A549 (cell line): ENCODE data around the gene RASGRF1. TPM values are rescaled to one million over a fixed set of nuclear protein-coding genes. Genes with fewer than 3 reads are reported as not detected.
A peak's percentile ranks its signal among the peaks of the same experiment; 100 is the strongest.

Source experiments
- ATAC-seq, 2 experiments: fragments of 200-7000 bp in 1 of 2; fragments of >200 bp in 1 of 2; cut with Nextera tagmentation in 1 of 2; cut with Tn5 transposase in 1 of 2; 3 replicates each; pipeline versions ENCODE4 v1.8.0 to v1.9.1; 2018 to 2020; ENCODE audit warnings: mild to moderate bottlenecking in 1 of 2, moderate library complexity in 1 of 2
- CTCF ChIA-PET: fragments of 300-600 bp; sonication (Branson Sonifier 250); formaldehyde crosslinking; extraction: SDS; loops from one replicate; lab custom pipeline; 2021; ENCODE audit warnings: antibody characterized with exemption, inconsistent platforms; lab: Yijun Ruan, JAX
- POLR2A ChIA-PET: fragments of 350-600 bp; formaldehyde crosslinking; extraction: SDS; loops from one replicate; lab custom pipeline; 2021; ENCODE audit warnings: antibody characterized with exemption, inconsistent platforms; lab: Yijun Ruan, JAX
- DNase-seq, 2 experiments: peaks; one replicate each; pipeline versions ENCODE4 v3.0.0 to v3.0.0-alpha.2; 2011 to 2016; ENCODE audit warnings: low read depth in 1 of 2, low spot score in 1 of 2
- FAIRE-seq: peaks from 2 replicates; lab custom pipeline; 2011; peaks lifted over from hg19 to GRCh38; lab: Jason Lieb, UNC
- H3K27ac ChIP-seq, 2 experiments: fragments of >200 bp; sonication (Bioruptor Twin); formaldehyde crosslinking; 3 replicates each; pipeline ENCODE4 v1.5.1; 2016 to 2017
- H3K4me1 ChIP-seq: fragments of >200 bp; sonication (Bioruptor Twin); formaldehyde crosslinking; 3 replicates; pipeline ENCODE4 v1.6.1; 2016
- H3K4me2 ChIP-seq: fragments of >200 bp; sonication (Bioruptor Twin); formaldehyde crosslinking; 3 replicates; pipeline ENCODE4 v1.6.1; 2016
- H3K4me3 ChIP-seq: fragments of >200 bp; sonication (Bioruptor Twin); formaldehyde crosslinking; 3 replicates; pipeline ENCODE4 v1.5.1; 2016
- H3K9me3 ChIP-seq: fragments of >200 bp; sonication (Bioruptor Twin); formaldehyde crosslinking; 3 replicates; pipeline ENCODE4 v1.6.1; 2016
- BHLHE40 ChIP-seq: IDR thresholded peaks from 2 replicates; pipeline ENCODE4 v1.6.1; 2012; ENCODE audit warnings: low read depth, low read length, inconsistent platforms
- CEBPB ChIP-seq, 2 experiments: fragments of >200 bp in 1 of 2; sonication (Bioruptor Twin) in 1 of 2; formaldehyde crosslinking in 1 of 2; IDR thresholded peaks; 2 replicates each; pipeline ENCODE4 v1.6.1; 2012 to 2016
- EHF ChIP-seq: fragments of 250-450 bp; sonication (Bioruptor Pico); IDR thresholded peaks from 2 replicates; pipeline ENCODE4 v1.5.0; 2020; ENCODE audit warnings: mild to moderate bottlenecking
- EP300 ChIP-seq, 2 experiments: fragments of >200 bp; sonication (Bioruptor Twin); formaldehyde crosslinking; IDR thresholded peaks; 2 replicates in 1 of 2; 3 replicates in 1 of 2; pipeline ENCODE4 v1.6.1; 2016 to 2017
- FOSB ChIP-seq: fragments of 250-450 bp; sonication (Bioruptor Pico); IDR thresholded peaks from 2 replicates; pipeline ENCODE4 v1.5.0; 2020; ENCODE audit warnings: mild to moderate bottlenecking, moderate library complexity
- FOSL2 ChIP-seq, 2 experiments: fragments of 450-650 bp in 1 of 2; fragments of >200 bp in 1 of 2; sonication (Bioruptor Twin) in 1 of 2; formaldehyde crosslinking; IDR thresholded peaks; 2 replicates each; pipeline versions ENCODE4 v1.5.0 to v1.6.1; 2016 to 2020; ENCODE audit warnings: mild to moderate bottlenecking in 1 of 2, moderate library complexity in 1 of 2
- GATA3 ChIP-seq: IDR thresholded peaks from 2 replicates; pipeline ENCODE4 v1.6.1; 2012; ENCODE audit warnings: borderline replicate concordance
- HEYL ChIP-seq: fragments of 250-450 bp; sonication (Bioruptor Pico); IDR thresholded peaks from 2 replicates; pipeline ENCODE4 v1.8.0; 2021; ENCODE audit warnings: mild to moderate bottlenecking, moderate library complexity
- HOXB5 ChIP-seq: fragments of 250-450 bp; sonication (Bioruptor Pico); IDR thresholded peaks from 2 replicates; pipeline ENCODE4 v1.5.0; 2020; ENCODE audit warnings: mild to moderate bottlenecking, moderate library complexity
- KDM5A ChIP-seq: fragments of 200-600 bp; sonication (generic); IDR thresholded peaks from 2 replicates; pipeline ENCODE4 v1.6.1; 2016; ENCODE audit warnings: antibody characterized with exemption, mild to moderate bottlenecking
- MAZ ChIP-seq: fragments of 150-350 bp; IDR thresholded peaks from 2 replicates; pipeline ENCODE4 v1.6.1; 2014; ENCODE audit warnings: antibody characterized with exemption, low read depth, low read length, borderline replicate concordance
- NPAS2 ChIP-seq: fragments of 250-450 bp; sonication (Bioruptor Pico); IDR thresholded peaks from 2 replicates; pipeline ENCODE4 v1.8.0; 2022; ENCODE audit warnings: mild to moderate bottlenecking, moderate library complexity, borderline replicate concordance
- POLR2A ChIP-seq: IDR thresholded peaks from 2 replicates; pipeline ENCODE4 v1.6.1; 2012; ENCODE audit warnings: mild to moderate bottlenecking, low read length
- RAD21 ChIP-seq, 2 experiments: fragments of >200 bp in 1 of 2; sonication (Bioruptor Twin) in 1 of 2; formaldehyde crosslinking in 1 of 2; IDR thresholded peaks in 1 of 2; conservative IDR thresholded peaks in 1 of 2; 2 replicates in 1 of 2; 3 replicates in 1 of 2; pipeline ENCODE4 v1.6.1; 2012 to 2018; ENCODE audit warnings: inconsistent platforms in 1 of 2
- RFX5 ChIP-seq: fragments of 450-650 bp; IDR thresholded peaks from 2 replicates; pipeline ENCODE4 v1.7.1; 2014; ENCODE audit warnings: antibody characterized with exemption, mild to moderate bottlenecking, moderate library complexity
- TFCP2L1 ChIP-seq: fragments of 250-450 bp; sonication (Bioruptor Pico); IDR thresholded peaks from 2 replicates; pipeline ENCODE4 v1.5.0; 2021; ENCODE audit warnings: mild to moderate bottlenecking
- TP53 ChIP-seq: fragments of 250-450 bp; sonication (Bioruptor Pico); IDR thresholded peaks from 2 replicates; pipeline ENCODE4 v1.5.0; 2021; ENCODE audit warnings: mild to moderate bottlenecking, moderate library complexity
- ZC3H11A ChIP-seq: fragments of 450-650 bp; IDR thresholded peaks from 2 replicates; pipeline ENCODE4 v1.6.1; 2014; ENCODE audit warnings: antibody characterized with exemption, mild to moderate bottlenecking
- ZFP36 ChIP-seq: fragments of 450-650 bp; IDR thresholded peaks from 2 replicates; pipeline ENCODE4 v1.6.1; 2014; ENCODE audit warnings: borderline replicate concordance; ENCODE audit not compliant: partially characterized antibody
- ZNF302 ChIP-seq: fragments of 250-450 bp; sonication (Bioruptor Pico); IDR thresholded peaks from 2 replicates; pipeline ENCODE4 v1.9.0; 2021; ENCODE audit warnings: inconsistent platforms, mild to moderate bottlenecking, moderate library complexity
- WGBS: methylation state at CpG from one replicate; pipeline ENCODE4 v1.1.6; 2017; ENCODE audit errors: missing lambda C conversion rate; 5-methylcytosine and 5-hydroxymethylcytosine counted together
- polyA plus RNA-seq, 4 experiments: library from polyadenylated mRNA; depleted of rRNA in 3 of 4; stranded (reverse); fragments of >200 nt; fragmentation: RNase III in 1 of 4; extraction: RNeasy Plus Mini Kit Qiagen cat#74134 plus additional on column Dnase treatment in 1 of 4; gene quantifications; 2 replicates in 3 of 4; 3 replicates in 1 of 4; pipeline ENCODE4 v1.2.3, GENCODE V29; 2011 to 2017
- TF ChIP-seq, protein P1 (sequence below): fragments of 250-450 bp; sonication (Bioruptor Pico); IDR thresholded peaks from 2 replicates; pipeline ENCODE4 v1.5.0; 2020; ENCODE audit warnings: low read depth, mild to moderate bottlenecking, moderate library complexity
- TF ChIP-seq, protein P2 (sequence below): IDR thresholded peaks from 2 replicates; pipeline ENCODE4 v1.6.1; 2012

RASGRF1 gene
- polyA plus RNA-seq, 2 of the 4 experiments (the other 2 are of a cell fraction): 0.13 to 0.21 TPM

DNA sequence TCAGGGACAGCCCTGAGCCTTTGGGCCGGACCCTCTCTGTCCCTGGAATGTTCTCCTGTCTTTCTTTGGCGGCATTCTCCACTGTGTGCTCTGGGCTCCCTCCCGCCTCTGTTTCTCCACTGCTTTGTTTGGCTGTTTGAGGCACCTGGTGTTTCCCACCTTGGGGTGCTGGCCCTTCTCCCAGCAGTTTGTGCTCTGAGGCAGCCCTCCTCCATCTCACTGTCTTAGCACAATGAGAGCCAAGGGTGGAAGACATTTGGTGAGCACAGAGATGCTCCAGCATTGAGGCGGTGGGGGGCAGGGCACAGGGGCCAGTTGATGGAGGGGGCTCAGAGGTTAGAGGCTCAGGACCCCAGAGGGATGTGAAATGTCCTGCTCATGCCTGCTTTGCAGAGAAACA, 54.3 kb downstream of the RASGRF1 start:
- no peak overlapping the region for H3K4me3 ChIP-seq
- ChIA-PET CTCF (interaction anchor here (1.0 to 18.1 kb wide), 2 partner anchors 9 to 149 kb away, joined by 3 to 518 read pairs; no protein-coding TSS in a partner anchor), POLR2A (no interaction called here)
- ATAC-seq (peak in 1 of 2 experiments; percentile 13; a peak in 1 of 6 replicates), FAIRE-seq (no peak), DNase-seq (no peak)
- TF ChIP-seq KDM5A (no peak), NPAS2 (CRISPR knock-in tag) (no peak), TP53 (CRISPR knock-in tag) (no peak), MAZ (no peak), BHLHE40 (no peak), CEBPB (IDR thresholded peaks at IDR 0.05) (no peak)
- TF ChIP-seq, protein P1, sequence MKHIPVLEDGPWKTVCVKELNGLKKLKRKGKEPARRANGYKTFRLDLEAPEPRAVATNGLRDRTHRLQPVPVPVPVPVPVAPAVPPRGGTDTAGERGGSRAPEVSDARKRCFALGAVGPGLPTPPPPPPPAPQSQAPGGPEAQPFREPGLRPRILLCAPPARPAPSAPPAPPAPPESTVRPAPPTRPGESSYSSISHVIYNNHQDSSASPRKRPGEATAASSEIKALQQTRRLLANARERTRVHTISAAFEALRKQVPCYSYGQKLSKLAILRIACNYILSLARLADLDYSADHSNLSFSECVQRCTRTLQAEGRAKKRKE (CRISPR knock-in tag): no peak
- 0 out of 3 replicates have a peak, but pooled peaks cover 7% of the 10 kb centered on the region for H3K9me3 ChIP-seq
- no peak overlapping the region for H3K4me2 ChIP-seq
- 41% methylated on average over 4 of the region's 4 CpGs for WGBS
- H3K27ac ChIP-seq: no peak overlapping the region
- H3K4me1 ChIP-seq: no peaks in the 10 kb centered on the region

DNA sequence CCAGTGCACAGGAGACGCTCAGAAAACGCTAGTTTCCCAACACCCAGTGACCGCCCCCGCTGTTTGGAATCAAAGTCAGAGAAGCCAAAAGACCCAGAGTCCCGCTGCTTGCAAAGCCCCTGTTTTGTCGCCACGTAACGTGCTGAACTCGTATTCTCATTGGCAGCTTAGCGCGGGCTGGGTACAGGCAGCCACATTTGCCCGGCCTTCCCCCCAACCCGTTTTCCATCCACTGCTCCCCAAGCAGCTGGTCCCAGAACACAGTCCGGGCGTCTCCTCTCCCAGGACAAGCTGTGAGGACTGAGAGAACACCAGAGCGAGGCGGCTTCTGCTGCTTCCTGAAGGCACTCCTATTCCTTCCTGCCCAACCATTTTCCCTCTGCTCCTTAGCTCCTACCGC, 54.8 kb downstream of the RASGRF1 start:
- no peak for DNase-seq
- CTCF ChIA-PET: interaction anchor here (1.0 to 18.1 kb wide), 2 partner anchors 9 to 150 kb away, joined by 3 to 518 read pairs; no protein-coding TSS in a partner anchor
- WGBS: 68% methylated on average over 18 of the region's 18 CpGs
- Histone ChIP-seq H3K4me2 (no peak overlapping the region), H3K4me3 (no peak overlapping the region), H3K9me3 (0 out of 3 replicates have a peak, but pooled peaks cover 7% of the 10 kb centered on the region), H3K4me1 (no peaks in the 10 kb centered on the region), H3K27ac (no peak overlapping the region)
- POLR2A ChIA-PET: interaction anchor here (0.6 kb wide), 1 partner anchor 79 kb away, joined by 3 read pairs; no protein-coding TSS in a partner anchor
- FAIRE-seq: no peak
- peak in 1 of 2 experiments; percentile 17; a peak in 2 of 6 replicates for ATAC-seq
- TF ChIP-seq ZNF302 (CRISPR knock-in tag) (no peak), HOXB5 (CRISPR knock-in tag) (no peak), EHF (CRISPR knock-in tag) (no peak), TFCP2L1 (no peak)

DNA sequence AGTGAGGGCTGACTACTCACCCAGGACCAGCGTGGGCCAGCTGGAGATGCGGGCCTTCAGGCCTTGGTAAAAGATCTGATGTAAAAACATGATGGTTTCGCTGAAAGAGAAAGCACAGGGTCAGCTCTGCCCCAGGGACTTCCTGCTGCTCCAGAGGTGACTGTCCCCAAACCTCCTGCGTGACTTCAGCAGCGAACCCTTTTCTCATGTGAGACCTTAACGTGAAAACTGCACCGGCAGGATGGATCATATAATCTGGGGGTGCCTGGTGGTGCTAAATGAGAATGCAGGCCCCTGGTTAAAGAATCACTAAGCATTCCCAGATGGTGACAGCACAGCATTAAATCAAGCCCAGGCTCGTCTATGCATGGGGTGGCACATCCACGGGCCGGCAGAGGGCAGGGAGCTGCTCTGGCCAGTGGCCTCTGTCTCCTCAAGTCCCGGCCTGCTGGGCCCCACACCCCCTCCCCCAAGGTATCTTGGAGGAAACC, 55.4 kb downstream of the RASGRF1 start:
- TF ChIP-seq RAD21 (conservative IDR thresholded peaks at IDR 0.05 in 1 of 2, IDR thresholded peaks at IDR 0.05 in 1 of 2) (no peak), ZFP36 (no peak), RFX5 (no peak), ZC3H11A (no peak), KDM5A (no peak), FOSB (CRISPR knock-in tag) (no peak), HEYL (CRISPR knock-in tag) (no peak), POLR2A (no peak), FOSL2 (IDR thresholded peaks at IDR 0.05) (no peak), FOSL2 (CRISPR knock-in tag; IDR thresholded peaks at IDR 0.05) (no peak), GATA3 (no peak), TP53 (CRISPR knock-in tag) (no peak), EP300 (IDR thresholded peaks at IDR 0.05) (no peak)
- TF ChIP-seq, protein P2, sequence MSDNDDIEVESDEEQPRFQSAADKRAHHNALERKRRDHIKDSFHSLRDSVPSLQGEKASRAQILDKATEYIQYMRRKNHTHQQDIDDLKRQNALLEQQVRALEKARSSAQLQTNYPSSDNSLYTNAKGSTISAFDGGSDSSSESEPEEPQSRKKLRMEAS: no peak
- H3K27ac ChIP-seq: no peak overlapping the region
- 0 out of 3 replicates have a peak, but pooled peaks cover 7% of the 10 kb centered on the region for H3K9me3 ChIP-seq
- H3K4me1 ChIP-seq: no peaks in the 10 kb centered on the region
- CTCF ChIA-PET: interaction anchor here (1.0 to 18.1 kb wide), 2 partner anchors 8 to 150 kb away, joined by 3 to 518 read pairs; no protein-coding TSS in a partner anchor
- H3K4me2 ChIP-seq: no peak overlapping the region
- H3K4me3 ChIP-seq: no peak overlapping the region
- POLR2A ChIA-PET: no interaction called here
- peak; percentile 58 to 74; a peak in 5 of 6 replicates for ATAC-seq
- DNase-seq: no peak
- FAIRE-seq: no peak
- 59% methylated on average over 11 of the region's 11 CpGs for WGBS
